ENCODE measurements around the gene DGLUCY.
"Not testable (repeated sequence)": the region's sequence is repeated elsewhere in the genome, so short reads cannot be mapped to it uniquely, and the experiment has no call there.

Gene DGLUCY

GRCh38 chr14:91138511-91139359, 24.9 kb downstream of the DGLUCY start:
- peak; percentile 40 to 56 for DNase-seq (ENCODE audit: low read depth in 2 of 2)

DNA sequence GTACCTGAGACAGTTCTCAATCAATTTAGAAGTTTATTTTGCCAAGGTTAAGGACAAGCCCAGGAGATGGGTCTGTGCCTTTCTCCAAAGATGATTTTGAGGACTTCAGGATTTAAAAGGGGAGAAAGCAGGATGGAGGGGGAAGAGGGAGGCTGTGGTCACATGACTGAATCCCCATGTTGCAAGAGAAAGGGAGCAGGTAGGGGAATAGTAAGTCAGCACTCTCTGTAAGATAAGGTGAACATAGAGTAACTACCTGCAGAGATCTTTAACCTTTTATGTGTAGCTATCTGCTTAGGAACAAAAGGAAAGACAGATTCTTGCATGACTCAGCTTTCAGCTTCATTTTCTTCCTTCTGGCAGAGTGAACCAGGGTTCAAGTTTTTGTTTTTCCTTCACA, 25.9 kb downstream of the DGLUCY start:
- no peak for DNase-seq (ENCODE audit: low read depth in 2 of 2)

GRCh38 chr14:91140672-91141071, 26.8 kb downstream of the DGLUCY start:
- no peak for DNase-seq (ENCODE audit: low read depth in 2 of 2)

GRCh38 chr14:91142214-91142668, 28.4 kb downstream of the DGLUCY start:
- DNase-seq (ENCODE audit: low read depth in 2 of 2): no peak

- DNase-seq (ENCODE audit: low read depth in 2 of 2): no peak
Observed at GRCh38 chr14:91143862-91144261, 30.0 kb downstream of the DGLUCY start.

DNA sequence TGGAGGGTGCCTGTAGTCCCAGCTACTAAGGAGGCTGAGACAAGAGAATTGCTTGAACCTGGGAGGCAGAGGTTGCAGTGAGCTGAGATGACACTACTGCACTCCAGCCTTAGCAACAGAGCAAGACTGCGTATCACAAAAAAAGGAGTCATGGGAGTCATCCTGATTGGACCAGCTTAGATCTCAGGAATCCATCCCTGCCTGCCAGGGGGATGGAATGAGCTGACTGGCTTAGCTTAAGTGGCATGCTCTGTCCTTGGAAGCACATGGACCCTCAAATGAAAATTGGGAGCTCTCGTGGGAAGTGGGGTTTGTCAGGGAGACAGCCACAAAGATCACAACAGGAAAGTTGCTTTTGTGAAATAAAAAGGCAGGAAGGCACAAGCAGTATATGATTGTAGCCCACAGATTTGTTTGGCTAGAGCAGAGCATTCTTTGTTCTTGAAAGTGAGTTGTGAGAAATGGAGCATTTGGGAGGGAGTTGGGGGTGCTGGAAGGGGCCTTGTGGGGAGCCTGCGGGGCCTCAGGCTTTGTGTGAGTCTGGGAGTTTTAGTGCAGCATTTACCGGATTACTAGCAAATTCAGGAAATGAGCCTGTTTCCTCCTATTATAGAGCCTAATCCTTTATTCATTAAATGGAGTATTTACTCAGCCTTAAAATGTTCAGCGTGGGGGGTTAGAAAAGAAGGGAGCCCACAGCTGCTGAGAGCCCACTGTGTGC, 30.7 kb downstream of the DGLUCY start:
- DNase-seq (ENCODE audit: low read depth in 2 of 2): no peak

GRCh38 chr14:91145391-91146160, 31.7 kb downstream of the DGLUCY start:
- no peak for DNase-seq (ENCODE audit: low read depth in 2 of 2)

DNA sequence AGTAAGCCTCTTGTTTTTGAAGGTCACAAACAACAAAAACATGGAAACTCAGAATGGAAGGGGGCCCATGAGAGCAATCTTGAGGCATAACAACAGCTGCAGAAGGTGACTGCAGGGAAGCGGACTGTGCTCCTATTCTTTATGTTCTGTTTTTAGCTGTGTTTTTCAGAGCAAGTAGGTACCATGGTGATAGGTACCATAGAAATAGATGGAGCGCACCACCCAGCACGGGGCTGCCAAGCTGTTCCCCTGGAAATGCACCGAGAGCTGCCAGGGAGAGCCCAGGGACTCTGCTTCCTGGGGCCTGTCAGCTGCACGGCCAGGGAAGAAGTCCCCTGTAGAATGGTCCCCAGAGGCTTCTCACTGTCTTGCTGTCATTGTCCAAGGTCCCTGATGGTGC, 32.8 kb downstream of the DGLUCY start:
- DNase-seq (ENCODE audit: low read depth in 2 of 2): no peak

DNA sequence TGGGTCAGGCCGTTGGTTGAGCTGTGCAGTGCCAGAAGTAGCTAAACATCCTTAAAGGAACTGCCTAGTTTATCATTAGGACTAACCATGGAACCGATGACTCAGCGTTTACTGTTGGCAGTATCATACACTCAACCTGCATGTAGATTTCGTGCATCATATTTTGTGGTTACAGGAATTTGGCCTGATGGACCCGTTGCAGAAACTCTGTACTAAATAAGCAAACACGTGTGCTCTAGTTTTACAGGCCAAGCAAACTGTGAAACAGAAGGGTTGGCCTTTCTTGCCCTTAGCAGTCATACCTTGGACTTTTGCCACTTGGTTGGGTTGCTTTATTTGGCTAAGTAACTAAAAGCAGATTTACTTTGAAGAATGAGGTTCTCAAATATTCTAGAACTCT, 35.6 kb downstream of the DGLUCY start:
- no peak for DNase-seq (ENCODE audit: low read depth in 2 of 2)

DNA sequence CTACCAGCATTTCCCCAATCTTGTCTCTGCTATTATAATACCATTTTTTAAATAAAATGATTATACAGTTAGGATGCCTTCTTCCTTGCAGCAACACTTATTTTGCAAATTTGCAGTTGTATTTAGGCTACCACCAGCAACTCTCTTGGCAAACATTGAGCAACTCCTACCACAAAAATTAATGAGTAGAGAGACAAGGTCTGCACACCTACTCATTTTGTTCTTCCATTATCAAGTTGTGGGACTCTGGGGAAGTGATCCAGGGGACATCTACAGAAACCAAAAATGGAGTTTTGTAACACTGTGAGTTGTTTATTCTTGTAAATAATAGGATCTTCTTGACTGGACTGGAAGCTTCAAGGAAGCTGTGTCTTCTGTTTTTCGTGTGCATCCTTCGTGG, 38.6 kb downstream of the DGLUCY start:
- DNase-seq (ENCODE audit: low read depth in 2 of 2): no peak

DNA sequence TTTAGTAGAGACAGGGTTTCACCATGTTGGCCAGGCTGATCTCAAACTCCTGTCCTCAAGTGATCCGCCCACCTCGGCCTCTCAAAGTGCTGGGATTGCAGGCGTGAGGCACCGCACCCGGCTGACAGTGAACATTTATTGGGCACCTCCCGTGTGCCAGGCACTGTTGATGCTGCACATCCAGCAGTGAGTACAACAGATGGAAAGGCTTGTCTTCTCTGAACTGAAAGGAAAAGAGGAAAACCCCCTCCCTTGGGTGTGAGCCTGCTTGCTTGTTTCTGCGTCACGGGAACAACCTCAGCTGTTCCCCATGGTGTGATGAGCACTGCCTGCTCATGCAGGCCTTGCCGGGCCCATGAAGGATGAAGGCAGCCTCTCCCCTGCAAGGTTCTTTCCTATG, 39.5 kb downstream of the DGLUCY start:
- no peak for DNase-seq (ENCODE audit: low read depth in 2 of 2)

DNA sequence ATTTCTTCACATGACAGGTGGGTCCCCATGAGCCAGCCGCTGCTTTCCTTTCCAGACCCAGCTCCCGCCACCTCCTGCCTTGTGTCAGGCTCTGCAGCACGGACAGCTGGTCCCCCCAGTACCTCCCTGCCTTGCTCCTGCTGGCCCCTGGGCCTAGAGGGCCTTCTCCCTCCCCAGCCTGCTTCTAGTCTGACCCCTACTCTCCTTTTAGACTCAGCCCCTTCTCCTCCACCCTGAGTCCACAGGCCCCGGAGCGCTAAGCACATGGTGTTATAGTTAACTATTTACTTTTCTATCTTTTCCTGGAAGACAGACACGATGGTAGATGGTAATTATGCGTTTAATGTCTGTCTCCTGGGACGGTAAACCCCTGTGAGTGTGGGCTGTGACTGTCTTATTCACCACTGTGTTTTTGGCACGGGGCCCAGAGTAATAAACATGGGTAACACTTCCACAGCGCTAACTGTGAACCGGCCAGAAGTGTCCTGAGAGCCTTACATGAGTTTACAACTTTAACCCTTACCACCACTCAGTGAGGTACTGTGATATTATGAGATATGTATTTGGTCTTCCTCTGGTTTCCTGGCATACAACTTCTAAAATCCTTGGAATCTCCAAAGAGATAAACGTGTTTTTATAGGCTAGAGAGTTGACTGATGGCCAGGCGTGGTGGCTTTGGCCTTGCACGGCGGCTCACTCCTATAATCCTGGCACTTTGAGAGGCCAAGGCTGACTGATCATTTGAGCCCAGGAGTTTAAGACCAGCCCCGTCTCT, 41.2 kb downstream of the DGLUCY start:
- DNase-seq (ENCODE audit: low read depth in 2 of 2): no peak

DNA sequence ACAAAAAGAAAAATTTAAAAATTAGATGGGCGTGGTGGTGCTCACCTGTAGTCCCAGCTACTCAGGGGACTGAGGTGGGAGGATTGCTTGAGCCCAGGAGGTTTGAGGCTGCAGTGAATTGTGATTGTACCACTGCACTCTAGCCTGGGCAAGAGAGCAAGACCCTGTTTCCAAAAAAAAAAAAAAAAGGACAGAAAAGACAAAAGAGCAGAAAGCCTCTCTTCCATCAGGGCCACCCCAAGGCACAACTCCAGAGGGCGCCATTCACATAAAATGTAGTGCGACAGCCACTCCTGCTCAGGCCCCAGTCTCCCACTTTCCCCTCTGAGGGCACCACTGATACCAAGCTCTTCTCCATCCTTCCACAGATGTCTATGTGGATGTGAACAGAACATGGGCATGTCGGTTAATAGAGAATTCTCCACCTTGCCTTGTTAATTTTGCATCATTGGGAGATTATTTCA, 41.8 kb downstream of the DGLUCY start:
- no peak for DNase-seq (ENCODE audit: low read depth in 2 of 2)

GRCh38 chr14:91156142-91156666, 42.3 kb downstream of the DGLUCY start:
- not testable (repeated sequence) for DNase-seq (ENCODE audit: low read depth in 2 of 2)

GRCh38 chr14:91156877-91157276, 43.0 kb downstream of the DGLUCY start:
- not testable (repeated sequence) for DNase-seq (ENCODE audit: low read depth in 2 of 2)

DNA sequence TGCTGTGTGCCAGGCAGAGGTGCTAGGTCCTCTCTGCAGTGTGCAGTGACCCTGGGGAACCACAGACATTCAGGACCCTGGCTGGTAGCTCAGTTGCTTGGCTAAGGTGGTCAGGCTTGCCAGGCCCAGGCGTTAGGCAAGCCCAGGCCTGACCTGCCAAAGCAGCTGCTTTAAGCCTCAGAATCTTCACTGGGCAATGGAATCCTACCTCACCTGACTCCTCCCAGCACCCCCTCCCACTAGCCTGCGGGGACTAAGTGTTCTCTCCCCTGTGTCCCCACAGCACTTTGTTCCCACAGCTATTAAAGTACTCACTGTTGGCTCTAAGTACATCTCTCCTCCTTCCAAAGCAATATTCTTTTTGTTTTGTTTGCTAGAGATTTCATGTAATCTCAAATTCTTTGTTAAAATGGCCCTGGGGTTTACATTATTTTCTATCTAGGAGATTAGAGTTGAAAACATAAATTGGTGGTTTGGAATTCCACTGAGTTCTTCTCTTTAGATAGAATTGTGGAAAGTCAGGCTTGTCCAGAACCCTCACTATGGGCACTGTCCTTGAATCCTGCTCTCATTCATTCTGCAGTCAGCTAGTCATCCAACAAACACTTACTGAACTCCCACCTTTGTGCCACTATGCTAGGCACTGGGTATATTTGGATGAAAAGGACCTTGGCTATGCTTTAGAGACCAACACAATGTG, 44.4 kb downstream of the DGLUCY start:
- DNase-seq (ENCODE audit: low read depth in 2 of 2): no peak

DNA sequence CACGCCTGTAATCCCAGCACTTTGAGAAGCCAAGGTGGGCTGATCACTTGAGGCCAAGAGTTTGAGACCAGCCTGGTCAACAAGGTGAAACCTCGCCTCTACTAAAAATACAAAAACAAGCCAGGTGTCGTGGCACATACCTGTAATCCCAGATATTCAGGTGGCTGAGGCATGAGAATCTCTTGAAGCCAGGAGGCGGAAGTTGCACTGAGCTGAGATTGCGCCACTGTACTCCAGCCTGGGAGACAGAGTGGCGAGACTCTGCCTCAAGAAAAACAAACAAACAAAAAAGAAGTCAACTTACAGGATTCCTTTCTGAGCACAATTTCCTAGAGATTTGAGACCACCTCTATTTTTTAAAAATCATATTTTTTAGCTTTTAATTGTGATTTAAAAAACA, 45.3 kb downstream of the DGLUCY start:
- DNase-seq (ENCODE audit: low read depth in 2 of 2): no peak

DNA sequence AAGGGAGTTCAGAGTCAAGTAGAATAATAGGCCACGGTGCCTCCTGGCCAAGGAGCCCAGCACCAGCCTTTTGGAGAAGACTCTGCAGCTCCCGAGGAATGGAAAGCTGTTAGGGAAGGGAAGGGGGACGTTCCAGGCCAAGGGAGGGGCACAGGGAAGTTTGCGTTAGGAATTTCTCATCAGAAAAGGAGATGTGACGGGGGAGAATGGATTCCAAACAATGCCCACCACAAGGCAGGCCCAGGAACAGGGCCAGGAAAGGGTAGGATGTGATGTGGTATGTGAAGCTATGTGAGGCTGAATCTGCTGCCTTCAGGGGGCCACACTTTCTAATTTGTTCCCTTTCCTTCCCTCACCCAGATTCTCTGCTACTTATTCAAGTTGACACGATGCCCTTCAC, 46.0 kb downstream of the DGLUCY start:
- DNase-seq (ENCODE audit: low read depth in 2 of 2): no peak

DNA sequence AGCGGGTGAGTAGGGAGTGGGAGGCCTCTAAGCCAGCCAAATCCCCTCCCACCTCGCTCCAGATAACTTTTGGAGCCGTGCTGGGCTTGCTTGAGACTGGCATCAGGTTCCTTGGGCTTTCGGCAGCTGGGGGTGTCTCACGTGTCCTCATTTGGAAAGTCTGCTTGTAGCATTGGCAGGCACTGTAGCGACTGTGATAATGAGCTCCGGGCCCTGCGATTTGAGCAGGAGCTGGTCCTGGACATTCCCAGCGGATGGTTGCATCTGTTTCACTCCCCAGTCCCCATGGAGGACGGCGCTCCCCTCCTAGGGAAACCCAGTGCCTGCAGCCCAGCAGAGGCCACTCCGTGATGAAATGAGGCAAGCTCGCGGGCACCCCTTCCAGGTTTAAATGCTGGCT, 49.4 kb downstream of the DGLUCY start:
- DNase-seq (ENCODE audit: low read depth in 2 of 2): no peak

DNA sequence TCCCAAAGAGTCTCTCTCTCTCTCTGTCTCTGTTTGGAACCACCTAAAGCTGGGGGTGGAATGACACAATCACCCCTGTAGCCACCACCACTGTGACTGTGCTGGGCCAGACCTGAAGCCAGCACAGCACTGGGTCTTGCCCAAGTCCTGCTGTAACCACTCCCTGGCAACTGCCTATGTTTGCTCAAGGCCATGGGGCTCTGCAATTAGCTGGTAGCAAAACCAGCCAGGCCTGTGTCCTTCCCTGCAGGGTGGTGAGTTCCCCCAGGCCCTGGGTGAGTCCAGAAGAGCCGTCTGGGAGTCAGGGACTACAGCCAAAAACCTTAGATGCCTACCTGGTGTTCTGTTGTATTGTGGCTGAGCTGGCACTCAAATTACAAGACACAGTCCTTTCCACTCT, 50.8 kb downstream of the DGLUCY start:
- no peak for DNase-seq (ENCODE audit: low read depth in 2 of 2)

DNA sequence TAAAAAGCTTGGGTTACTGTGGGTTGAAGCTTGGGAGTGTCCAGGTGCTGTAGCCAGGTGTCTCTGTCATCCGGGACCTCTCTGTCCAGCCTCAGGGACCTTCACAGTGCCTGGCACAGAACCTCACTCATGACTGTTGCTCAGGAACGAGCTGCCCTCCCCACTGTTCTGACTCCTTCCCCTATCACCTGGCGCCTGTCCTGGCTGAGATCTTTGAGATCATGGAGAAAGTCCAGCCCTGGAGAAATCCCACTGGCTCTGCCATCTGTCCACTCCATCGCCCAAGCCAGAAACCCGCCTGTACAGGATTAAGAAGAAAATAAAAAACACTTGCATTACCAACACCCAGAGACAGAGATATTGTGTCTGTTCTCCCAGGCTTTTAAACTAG, 53.5 kb downstream of the DGLUCY start:
- no peak for DNase-seq (ENCODE audit: low read depth in 2 of 2)

Measured in stimulated activated CD4-positive, alpha-beta T cell treated with anti-CD3 and anti-CD28 coated beads, Interleukin-15, amount 100 ng/mL, for 48 hours (primary cell).